GM12892 (cell line): ENCODE measurements around the gene SLC4A2.

Experiments used
- DNase-seq: peaks from one replicate; pipeline ENCODE4 v3.0.0; 2011; ENCODE audit not compliant: insufficient read length
- FAIRE-seq: peaks from 2 replicates; lab custom pipeline; 2011; peaks lifted over from hg19 to GRCh38; lab: Jason Lieb, UNC
- POLR2A ChIP-seq: IDR thresholded peaks from 2 replicates; pipeline ENCODE4 v1.6.1; 2011; ENCODE audit warnings: low read depth, low read length, control low read depth
- POLR2AphosphoS5 ChIP-seq: IDR thresholded peaks from 2 replicates; pipeline ENCODE4 v1.6.1; 2011; ENCODE audit warnings: low read depth, low read length, control low read depth
- TAF1 ChIP-seq: IDR thresholded peaks from 2 replicates; pipeline ENCODE4 v1.6.1; 2011; ENCODE audit warnings: low read depth, mild to moderate bottlenecking, control low read depth, low read length, borderline replicate concordance

SLC4A2 gene

DNA sequence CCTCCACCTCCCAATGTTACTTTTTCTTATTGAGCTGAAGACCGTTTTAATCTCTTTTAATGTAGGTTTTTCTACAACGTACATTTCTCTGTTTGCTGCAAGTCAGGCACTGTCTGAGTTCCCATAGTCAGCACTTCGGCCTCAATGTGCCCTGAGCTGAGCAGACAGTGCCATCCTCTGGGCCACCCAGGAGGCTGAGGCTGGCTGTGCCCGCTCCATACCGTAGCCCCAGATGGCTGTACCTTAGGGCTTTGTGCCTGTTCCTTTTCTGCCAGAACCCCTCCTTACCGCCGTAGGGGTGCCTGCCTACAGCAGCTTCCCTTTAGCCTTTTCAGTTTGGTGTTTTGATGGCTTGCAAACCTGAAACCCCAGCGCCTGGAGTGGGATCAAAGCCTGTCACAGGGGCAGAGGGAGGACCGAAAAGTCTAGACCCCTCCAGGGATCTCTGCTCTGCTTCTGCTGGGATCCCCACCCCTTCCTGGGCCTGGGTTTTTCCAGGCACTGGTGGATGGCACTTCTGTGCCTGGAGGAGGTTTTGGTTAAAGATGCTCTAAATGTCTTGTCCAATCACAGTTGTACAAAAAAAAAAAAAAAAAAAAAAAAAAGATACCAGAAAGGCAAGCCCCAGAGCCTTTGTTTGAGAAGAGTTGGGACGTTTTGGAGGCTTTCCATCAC lies 35.9 kb downstream of the SLC4A2 start:
- DNase-seq (no peak), FAIRE-seq (no peak)
- TF ChIP-seq TAF1, result no peak
- no peak for TF ChIP-seq POLR2A
- no peak for TF ChIP-seq POLR2AphosphoS5

DNA sequence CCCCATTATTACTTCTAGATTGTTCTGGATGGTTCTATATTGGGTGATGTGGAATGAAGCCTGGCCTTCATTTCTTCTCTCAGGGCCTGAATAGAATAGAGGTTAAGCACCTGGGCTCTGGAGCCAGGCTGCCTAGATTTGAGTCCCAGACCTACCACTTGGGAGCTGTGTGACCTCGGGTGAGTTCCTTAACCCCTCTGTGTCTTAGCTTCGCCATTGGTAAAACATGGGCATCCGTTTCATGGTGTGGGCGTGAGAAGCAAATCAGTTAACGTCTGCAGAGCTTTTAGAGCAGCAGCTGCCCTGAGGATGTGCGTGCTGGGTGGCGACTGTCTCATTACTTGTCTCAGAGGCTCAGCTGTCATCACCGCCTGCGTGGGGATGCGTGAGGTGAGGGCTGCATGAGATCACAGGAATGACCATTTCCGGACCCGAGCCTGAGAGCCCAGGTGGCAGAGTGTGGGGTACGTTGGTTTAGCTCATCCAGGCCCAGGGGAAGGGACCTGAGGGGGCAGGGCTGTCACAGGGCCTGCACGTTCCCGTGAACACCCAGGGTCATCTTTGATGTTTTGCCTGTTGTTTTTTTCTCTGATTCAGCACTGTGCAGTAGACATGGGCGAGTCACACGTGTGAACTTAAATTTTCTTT lies 36.6 kb downstream of the SLC4A2 start:
- TF ChIP-seq POLR2AphosphoS5, result no peak
- TF ChIP-seq TAF1, result no peak
- no peak for TF ChIP-seq POLR2A
- FAIRE-seq, result no peak
- DNase-seq, result no peak

DNA sequence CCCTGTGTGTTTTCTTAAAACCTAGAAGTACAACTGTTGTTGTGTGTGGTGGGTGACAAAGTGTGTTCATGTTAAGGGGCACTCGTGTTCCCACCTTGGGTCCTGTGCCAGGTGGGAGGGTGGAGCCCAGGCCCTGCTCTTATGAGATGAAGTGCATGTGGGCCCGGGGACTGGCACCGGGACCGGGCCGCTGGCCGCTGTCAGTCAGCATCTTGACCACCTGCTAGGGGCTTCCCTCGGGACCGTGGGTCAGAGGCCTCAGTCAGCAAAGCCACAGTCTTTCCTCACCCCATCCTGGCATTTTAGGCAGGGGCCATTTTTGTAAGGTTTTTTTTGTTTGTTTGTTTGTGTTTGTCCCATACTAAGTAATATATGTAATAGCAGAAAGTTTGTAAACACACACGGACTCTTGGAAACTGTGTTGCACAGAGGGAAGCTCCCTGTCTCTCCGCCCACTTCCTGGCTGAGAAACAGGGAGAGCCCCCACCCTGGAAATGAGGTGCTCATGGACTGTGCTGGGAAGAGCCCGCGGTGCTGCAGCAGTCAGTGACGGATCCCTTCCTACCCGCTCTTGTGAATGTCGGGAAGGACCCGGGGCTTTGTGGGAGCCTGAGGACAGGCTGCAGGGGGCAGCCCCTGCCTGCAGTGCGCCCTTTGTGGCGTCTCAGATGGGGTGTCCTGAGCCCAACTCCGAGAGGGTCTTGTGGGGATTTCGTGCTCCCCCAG lies 40.3 kb downstream of the SLC4A2 start:
- no peak for FAIRE-seq
- no peak for TF ChIP-seq POLR2A
- TF ChIP-seq TAF1, result no peak
- TF ChIP-seq POLR2AphosphoS5, result no peak
- DNase-seq, result no peak

DNA sequence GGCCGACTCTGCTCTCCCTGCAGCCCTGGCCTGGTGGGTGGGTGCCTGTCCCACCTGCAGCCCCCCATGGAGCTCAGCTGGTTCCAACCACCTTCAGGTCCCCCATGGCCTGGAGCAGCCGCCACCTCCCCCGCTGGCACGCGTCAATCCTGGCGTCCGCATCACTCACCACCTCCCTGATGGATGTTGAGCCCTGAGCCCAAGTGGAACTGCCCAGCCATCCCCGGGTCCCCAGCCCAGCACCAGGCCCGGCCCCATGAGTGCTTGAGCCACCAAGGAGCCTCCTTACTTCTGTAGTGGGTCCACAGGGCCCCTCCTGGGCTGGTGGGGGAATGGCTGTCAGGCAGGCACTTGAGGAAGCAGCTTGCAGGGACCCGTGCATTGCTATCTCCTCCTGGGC lies 41.5 kb downstream of the SLC4A2 start:
- no peak for DNase-seq
- TF ChIP-seq POLR2A (no peak), POLR2AphosphoS5 (no peak), TAF1 (no peak)

DNA sequence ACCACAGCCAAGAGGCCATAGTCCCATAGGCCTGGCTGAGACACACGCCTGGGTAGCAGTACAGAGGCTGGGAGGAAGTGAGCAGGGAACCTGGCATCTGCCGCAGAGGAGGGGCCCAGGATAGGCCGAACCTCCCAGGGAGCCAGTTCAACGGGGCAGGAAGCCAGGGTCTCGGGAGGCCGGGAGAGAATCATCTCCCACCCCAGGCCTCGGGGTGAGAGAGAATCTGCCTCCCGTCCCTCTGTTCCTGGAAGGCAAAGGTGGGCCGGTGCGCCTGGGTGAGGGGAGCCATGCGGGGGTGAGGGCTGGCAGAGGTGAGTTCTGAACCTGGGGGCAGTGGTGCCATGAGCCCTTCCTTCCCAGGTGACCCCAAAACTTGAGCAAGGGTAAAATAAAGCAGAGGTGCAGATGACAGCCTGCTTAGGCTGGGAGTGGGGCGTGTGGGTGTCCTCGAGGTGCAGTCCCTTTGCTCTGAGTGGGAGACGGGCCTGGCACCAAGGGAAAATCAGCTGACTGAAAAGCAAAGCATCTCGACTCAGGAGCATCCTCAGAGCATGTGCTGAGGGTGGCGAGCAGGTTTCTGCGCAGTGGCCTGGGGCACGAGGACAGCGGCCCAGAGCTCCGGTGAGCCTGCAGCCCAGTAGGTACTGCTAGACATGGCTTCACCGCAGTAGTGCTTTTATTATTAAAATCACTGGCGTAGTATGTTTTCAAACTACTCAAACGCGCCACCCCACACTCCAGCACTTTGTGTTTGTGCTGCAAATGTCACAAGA lies 42.4 kb downstream of the SLC4A2 start:
- FAIRE-seq (no peak), DNase-seq (no peak)
- TF ChIP-seq POLR2AphosphoS5, result no peak
- TF ChIP-seq TAF1, result no peak
- no peak for TF ChIP-seq POLR2A

More for the DNA sequence above, 41.5 kb downstream of the SLC4A2 start:
- no peak for FAIRE-seq

DNA sequence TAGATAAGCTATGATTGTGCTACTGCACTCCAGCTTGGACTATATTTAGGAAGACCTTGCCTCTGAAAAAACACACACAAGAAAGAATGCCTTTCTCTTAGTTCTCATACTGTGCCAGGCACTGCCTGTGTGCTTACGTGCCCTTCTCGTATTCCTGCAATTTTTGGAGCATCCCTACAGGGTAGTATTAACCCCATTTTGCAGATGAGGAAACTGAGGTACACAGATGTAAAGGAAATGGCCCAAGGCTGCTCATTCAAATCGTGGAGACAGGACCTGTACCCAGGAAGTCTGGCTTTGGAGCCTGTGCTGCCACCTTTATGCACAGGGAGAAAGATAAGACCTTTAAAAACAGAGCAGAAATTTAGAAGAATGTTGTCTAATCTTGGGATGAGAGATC lies 43.6 kb downstream of the SLC4A2 start:
- FAIRE-seq (no peak), DNase-seq (no peak)
- no peak for TF ChIP-seq POLR2AphosphoS5

DNA sequence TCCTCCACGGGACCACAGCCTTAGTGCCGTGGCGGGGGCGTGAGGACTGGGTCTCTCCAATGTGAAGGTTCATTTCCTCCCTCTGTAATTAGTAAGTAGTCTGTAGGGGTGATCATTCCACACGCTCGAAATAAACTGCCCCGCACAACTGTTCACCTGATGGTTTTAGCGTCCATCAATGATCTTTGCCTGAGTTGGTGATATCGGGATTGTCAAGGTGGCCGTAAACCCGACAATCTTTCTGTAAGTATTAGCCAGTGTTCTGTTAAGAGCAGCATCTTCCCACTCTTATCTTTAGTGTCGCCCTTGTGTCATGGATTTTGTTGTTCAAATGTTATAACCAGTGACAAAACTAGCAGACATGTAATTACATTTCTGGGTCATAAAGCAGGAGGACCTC lies 44.6 kb downstream of the SLC4A2 start:
- FAIRE-seq (no peak), DNase-seq (no peak)
- TF ChIP-seq POLR2AphosphoS5, result no peak
- TF ChIP-seq POLR2A, result no peak
- TF ChIP-seq TAF1, result no peak

DNA sequence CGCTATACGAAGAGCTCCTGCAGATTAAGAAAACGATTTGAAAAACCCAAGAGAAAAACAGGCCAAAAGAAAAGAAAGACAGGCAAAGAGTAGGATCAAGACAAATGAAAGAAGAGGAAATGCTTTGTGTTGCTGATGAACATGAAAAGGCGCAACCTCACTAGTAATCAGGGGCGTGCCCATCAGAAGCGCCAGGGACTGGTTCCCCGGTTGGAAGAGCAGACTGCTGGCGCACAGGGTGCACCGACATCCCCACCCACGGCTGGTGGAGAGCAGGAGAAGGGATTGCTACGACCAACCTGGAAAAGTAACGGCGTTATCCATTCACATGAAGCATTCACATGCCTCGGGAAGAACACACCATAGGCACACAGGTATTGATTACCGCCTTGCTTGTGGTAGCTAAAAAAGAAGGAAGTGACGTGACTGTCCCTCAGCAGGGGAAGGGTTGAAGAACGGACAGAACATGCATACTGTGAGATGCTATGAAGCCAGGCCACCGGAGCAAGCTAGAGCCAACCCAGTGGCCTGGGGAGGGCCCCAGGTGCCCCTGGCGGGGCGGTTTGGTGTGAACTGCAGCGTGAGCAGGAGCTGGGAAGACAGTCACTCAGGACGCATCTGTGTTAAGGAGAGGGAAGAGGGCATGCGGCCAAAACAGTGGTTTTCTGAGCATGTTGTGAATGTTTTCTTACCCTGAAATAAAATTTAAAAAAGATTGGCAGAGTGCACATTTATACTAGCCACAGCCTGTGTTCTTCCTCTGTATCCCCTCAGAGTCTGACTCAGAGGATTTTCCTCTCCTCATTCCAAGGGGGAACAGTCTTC lies 45.2 kb downstream of the SLC4A2 start:
- TF ChIP-seq POLR2A (no peak), TAF1 (no peak)
- DNase-seq (no peak), FAIRE-seq (no peak)

DNA sequence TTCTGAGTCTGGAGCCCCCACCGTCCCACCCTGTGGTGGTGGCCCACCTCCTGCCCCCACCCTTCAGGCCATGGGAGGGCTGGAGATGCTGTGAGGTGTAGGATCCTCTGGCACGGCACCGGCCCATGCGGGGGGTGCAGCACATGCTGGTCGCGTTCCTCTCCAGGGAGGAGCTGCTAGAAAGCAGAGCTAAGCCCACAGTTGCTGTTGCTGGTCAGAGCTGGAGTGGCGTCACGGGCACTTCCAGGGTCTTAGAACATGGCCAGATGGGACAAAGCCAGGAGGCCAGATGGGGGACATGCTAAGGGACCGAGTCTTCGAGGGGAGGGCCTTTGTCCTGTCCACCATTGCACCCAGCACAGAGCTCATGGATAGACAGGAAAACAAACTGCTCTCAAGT lies 48.5 kb downstream of the SLC4A2 start:
- DNase-seq, result no peak
- TF ChIP-seq POLR2AphosphoS5 (no peak), POLR2A (no peak), TAF1 (no peak)
- no peak for FAIRE-seq

DNA sequence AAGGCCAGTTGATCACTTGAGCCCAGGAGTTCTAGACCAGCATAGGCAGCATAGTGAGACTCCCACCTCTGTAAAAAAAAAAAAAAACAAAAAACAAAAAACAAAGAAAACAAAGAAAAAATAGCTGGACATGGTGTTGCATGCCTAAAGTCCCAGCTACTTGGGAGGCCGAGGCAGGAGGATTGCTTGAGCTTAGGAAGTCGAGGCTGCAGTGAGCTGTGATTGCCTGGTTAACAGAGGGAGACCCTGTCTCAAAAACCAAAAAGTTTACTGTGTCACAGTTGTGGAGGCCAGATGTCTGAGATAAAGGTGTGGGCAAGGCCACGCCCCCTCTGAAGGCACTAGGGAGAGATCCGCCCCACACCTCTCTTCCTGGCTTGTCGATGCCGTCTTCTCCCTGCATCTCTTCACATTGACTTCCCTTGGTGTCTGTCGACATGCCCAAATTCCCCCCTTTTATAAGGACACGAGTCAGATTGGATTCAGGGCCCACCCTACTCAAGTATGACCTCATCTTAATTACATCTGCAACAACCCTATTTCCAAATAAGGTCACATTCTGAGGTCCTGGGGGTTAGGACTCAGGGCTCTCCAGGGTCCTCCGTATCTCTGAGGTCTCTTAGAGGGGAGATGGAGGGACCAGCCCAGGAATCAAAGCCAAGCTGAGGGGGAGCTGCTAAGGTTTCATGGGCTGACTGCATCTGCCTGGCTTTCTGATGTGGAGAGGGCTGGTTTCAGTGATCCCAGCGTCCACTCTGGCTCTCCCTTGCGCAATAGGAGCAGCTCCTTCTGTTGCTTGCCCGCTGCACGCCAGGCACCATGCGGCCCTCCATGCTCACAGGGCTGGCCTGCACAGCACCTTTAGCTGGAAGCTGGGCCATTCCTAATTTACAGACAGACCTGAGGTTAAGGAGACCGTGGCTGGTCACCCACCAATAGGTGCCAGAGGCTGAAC lies 50.0 kb downstream of the SLC4A2 start:
- no peak for TF ChIP-seq POLR2AphosphoS5
- TF ChIP-seq TAF1, result no peak
- TF ChIP-seq POLR2A, result no peak
- DNase-seq (no peak), FAIRE-seq (no peak)
